Glomerular endothelial cell (primary cell): ENCODE results near the gene SRF. TPM values are rescaled to one million over a fixed set of nuclear protein-coding genes. Genes with fewer than 3 reads are reported as not detected.

Experiments
- DNase-seq: peaks from one replicate; pipeline ENCODE4 v3.0.0-alpha.2; 2011; ENCODE audit warnings: low read depth, low spot score; ENCODE audit errors: extremely low read depth
- total RNA-seq: library from RNA; depleted of rRNA; stranded (reverse); fragments of >200 nt; gene quantifications from 2 replicates; pipeline ENCODE4 v1.2.3, GENCODE V29; 2015

Gene SRF
- total RNA-seq, 1 donor from 2014 or later: 31.4 TPM

DNA sequence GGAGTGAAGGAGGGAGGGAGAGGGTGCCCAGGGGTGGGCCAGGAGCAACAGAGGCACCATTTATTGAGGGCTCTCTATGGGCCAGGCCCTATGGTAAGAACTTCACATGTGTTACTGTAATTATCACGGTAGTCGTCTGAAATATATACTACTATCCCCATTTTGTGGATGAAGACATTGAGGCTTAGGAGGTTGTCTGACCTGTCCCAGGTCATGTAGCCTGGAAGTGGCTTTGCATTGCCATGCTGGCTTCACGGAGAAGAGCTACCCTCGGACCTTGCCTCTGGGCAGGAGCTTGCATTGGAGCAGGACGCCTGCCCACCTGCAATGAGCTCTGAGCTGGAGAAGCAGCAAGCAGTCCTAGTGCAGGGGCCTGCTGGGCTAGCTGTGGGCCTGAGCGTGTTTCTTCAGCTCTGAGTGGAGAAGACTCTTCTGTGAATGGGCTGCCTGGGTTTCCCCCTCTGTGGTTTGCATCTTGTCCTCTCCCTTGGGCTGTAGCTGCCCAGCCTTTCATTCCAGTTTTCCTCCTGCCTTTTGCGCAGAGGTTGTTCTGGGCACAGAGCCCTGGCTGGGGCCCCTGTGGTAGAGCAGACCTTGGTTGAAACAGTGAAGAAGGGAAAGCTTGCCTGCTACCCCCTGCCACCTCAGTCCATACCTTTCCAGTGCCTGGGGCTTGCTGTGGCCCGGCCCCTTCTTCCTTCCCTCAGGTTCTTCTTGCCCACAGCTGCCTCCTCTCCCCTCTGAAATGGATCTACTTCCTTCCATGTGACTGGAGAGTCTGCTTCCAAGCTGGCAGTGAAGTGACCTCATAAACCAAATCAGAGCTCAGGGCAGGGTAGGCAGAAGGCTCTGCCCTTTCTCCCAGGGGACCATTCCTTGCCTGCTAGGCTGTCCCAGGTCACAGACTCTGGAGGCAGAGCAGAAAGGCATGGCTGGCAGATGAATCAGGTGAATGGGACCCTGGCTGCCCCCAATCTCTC is 24.1 kb upstream of the SRF start:
- no peak for DNase-seq

DNA sequence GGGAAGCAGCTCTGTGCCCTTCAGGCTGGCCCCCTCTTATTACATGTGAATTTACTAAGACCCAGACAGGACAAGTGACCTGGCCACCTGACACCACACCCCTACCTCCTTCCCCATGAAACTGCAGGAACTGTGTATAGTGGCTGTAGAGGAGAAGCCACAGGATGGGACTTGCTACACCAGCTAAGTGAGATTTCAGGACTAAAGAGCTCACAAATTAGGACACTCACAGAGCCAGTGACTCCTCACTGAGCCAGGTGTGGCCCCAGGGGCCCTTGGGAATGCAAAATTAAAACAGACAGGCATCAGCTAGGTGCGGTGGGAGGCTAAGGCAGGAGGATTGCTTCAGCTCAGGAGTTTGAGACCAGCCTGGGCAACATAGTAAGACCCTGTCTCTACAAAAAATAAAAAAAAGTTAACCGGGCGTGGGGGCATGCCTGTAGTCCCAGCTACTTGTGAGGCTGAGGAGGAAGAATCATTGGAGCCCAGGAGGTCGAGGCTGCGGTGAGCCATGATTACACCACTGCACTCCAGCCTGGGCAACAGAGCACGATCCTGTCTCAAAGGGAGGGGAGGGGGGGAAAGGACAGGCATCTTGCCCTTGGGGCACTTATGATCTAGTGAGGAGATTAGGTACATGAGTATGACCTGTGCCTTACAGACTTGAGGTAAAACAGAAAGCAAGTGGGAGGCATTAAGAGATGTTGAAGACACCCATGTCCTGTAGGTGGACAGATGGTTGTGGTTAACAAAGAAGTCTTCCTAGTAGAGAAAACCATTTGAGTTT is 23.2 kb upstream of the SRF start:
- DNase-seq: no peak

GRCh38 chr6:43149265-43149664 is 21.8 kb upstream of the SRF start:
- DNase-seq: no peak

- DNase-seq: no peak
Observed at GRCh38 chr6:43150051-43150751, 20.9 kb upstream of the SRF start.

- DNase-seq: no peak
Observed at GRCh38 chr6:43159599-43159998, 11.5 kb upstream of the SRF start.

- no peak for DNase-seq
Observed at GRCh38 chr6:43163899-43164298, 7.2 kb upstream of the SRF start.

- peak; percentile 66 for DNase-seq
Observed at GRCh38 chr6:43170417-43170930, 595 bp upstream of the SRF start.

- no peak for DNase-seq
Observed at GRCh38 chr6:43171707-43172103, 636 bp downstream of the SRF start.

- no peak for DNase-seq
Observed at GRCh38 chr6:43172104-43173007, 1.3 kb downstream of the SRF start.

DNA sequence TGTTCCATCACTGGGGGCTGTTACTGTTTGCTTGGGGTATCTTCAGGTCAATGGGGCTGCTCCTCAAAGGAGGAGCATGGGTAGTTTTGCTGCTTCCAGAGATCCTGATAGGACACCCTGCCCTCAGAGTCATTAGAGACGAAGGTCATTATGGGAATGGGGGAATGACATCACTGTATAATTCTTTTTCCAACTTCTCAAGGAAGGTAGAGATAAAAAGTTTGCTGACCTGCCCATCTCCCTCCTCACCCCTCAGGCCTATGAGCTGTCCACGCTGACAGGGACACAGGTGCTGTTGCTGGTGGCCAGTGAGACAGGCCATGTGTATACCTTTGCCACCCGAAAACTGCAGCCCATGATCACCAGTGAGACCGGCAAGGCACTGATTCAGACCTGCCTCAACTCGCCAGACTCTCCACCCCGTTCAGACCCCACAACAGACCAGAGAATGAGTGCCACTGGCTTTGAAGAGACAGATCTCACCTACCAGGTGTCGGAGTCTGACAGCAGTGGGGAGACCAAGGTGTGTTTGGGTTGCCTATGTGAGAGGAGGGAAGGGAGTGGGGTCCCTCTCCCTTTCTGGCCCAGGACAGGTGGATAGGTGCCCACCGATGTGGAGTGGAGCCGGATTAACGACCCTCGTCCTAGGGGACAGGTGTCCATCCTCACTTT is 2.7 kb downstream of the SRF start:
- no peak for DNase-seq

DNA sequence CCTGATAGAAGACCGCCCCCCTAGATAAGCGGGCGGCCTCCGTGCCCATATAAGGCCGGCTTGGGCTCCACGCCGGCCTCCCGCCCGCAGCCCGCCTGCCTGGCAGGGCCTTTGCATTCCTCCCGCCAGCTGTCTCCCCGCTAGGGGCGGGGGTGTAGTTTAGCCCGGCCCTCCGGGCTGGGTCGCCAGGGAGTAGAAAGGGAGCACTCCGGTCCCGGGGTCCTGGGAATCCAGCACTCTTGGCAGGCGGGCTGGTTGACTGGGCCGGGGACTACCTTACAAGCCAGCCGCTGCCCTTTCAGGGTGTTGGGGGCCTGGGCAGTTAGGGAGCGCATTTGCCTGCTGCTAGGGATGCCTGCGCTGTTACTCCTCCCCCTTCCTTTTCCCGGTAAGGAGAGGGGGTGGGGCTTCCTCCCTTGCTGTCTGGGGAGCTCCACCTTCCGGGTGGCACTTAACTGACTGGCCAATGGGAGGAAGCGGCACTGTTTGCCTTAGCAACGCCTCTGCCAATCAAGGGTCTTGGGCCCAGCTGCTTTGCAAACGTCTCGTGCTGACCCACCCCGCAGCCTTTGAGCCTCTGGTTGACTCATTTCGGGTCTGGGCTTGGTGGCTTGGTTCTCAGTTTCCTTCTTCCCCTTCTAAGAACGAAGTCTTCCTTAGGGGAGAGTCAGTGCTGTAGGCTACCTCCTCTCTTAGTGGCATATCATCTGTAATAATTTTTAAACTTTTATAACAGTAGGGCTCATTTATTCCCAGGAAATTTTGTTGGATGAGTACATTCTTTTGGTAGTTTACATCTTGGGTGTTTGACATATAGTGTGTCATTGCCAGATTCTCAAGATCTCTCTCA is 3.4 kb downstream of the SRF start:
- peak; percentile 96 for DNase-seq

- no peak for DNase-seq
Observed at GRCh38 chr6:43175676-43176422, 4.8 kb downstream of the SRF start.

DNA sequence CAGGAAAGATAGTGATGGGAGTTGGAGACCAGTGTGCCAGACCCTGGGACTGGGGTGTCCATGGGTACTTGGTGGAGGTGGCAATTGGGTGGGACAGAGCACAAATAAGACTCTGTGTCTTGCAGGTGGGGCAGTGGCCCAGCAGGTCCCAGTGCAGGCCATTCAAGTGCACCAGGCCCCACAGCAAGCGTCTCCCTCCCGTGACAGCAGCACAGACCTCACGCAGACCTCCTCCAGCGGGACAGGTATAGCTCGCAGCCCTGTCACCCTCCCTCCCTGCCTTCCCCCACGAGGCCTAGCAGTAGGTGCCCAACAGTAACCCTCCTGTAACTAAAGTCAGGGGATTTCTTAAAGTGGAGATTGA is 5.3 kb downstream of the SRF start:
- no peak for DNase-seq

GRCh38 chr6:43178150-43178549 is 7.1 kb downstream of the SRF start:
- DNase-seq: no peak

DNA sequence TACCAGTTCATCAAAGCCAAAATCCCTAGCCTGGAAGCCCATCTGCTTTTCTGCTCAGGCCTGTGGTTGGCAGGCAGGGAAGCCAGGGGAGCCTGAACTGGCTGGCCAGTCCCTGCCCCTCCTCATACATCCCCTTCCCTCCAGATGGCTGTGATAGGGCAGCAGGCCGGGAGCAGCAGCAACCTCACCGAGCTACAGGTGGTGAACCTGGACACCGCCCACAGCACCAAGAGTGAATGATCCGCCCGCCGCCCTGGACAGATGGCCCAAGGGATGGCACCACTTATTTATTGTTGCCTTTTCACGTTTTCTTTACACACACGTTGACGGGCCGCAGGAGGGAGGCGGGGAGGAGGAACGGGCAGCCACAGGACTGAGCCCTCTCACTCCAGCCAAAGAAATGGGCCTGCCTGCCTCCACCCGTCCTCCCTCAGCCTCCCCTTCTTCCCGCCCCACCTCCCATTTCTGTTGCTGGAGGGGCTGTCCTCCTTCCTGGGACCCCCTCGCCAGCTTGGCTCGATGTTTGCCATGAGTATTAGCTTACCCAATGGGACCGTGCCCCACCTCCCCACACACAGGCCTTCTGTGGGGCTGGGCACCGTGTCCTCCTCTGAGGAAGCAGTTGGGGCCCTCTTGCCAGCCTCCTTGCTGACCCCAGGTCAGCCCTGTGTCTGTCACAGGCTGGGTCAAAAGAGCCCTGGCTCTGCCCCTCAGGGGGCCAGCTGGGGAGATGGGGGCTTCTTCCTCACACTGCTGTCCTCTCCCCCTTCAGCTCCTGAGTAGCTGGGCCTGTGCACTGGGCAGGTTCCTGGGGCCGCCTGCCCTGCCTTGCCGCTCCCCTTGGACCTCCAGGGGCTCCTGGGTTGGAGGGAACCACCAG is 8.1 kb downstream of the SRF start:
- no peak for DNase-seq

DNA sequence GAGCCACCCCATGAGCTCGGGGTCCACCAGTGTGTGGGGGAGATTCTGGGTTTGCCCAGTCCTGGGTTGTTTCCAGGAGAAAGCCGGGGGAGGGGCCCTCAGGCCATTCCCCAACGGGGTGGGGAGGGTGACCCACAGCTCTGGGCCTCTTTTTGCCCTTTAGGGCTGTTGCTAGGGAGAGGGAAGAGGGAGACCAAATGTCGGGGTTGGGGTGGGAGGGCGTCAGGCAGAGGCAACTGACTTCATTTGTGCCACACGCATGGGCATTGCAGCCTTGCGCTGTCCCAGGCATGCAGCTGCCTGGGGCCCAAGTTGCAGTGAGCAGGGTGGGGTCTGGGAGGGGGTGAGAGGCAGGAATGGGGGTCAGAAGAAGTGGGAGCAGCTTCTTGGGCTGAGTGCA is 9.0 kb downstream of the SRF start:
- DNase-seq: no peak

- no peak for DNase-seq
Observed at GRCh38 chr6:43180985-43181384, 9.9 kb downstream of the SRF start.
